Breast epithelium (tissue), 4 donors: ENCODE results near the gene NPTXR. TPM values are rescaled to one million over a fixed set of nuclear protein-coding genes. Genes with fewer than 3 reads are reported as not detected.

ENCODE experiments used
- DNase-seq, 2 donors: peaks; one replicate each; pipeline ENCODE4 v3.0.0-alpha.2; 2019; ENCODE audit warnings: low spot score in 2 of 2
- H3K27ac ChIP-seq, 2 donors: fragments of 200-600 bp; sonication (generic) in 1 of 2; one replicate each; pipeline ENCODE4 v1.5.1; 2016 to 2019; ENCODE audit warnings: mild to moderate bottlenecking in 1 of 2
- H3K27me3 ChIP-seq, 2 donors: fragments of 200-600 bp; sonication (generic) in 1 of 2; one replicate each; pipeline versions ENCODE4 v1.5.1 to v1.6.0; 2017 to 2019; ENCODE audit warnings: control low read depth in 1 of 2, mild to moderate bottlenecking in 1 of 2
- H3K36me3 ChIP-seq: fragments of 200-600 bp; one replicate; pipeline ENCODE4 v1.5.1; 2019
- H3K4me1 ChIP-seq, 2 donors: fragments of 200-600 bp; sonication (generic); one replicate each; pipeline ENCODE4 v1.5.1; 2016 to 2019; ENCODE audit warnings: control low read depth in 1 of 2
- H3K4me3 ChIP-seq, 3 donors: fragments of 200-600 bp; sonication (generic); 1 replicate in 2 of 3; 2 replicates in 1 of 3; pipeline ENCODE4 v1.5.1; 2016 to 2019; ENCODE audit warnings: mild to moderate bottlenecking in 3 of 3, moderate library complexity in 2 of 3
- H3K9me3 ChIP-seq, 2 donors: fragments of 200-600 bp; sonication (generic) in 1 of 2; one replicate each; pipeline ENCODE4 v1.5.1; 2016 to 2019; ENCODE audit warnings: control low read depth in 1 of 2
- CTCF ChIP-seq, 3 donors: fragments of 450-650 bp; IDR thresholded peaks; one replicate each; pipeline ENCODE4 v1.5.1; 2016 to 2017; ENCODE audit warnings: antibody characterized with exemption in 3 of 3, mild to moderate bottlenecking in 3 of 3, moderate library complexity in 3 of 3
- POLR2A ChIP-seq: fragments of 450-650 bp; IDR thresholded peaks from one replicate; pipeline ENCODE4 v1.6.1; 2016; ENCODE audit warnings: antibody characterized with exemption, mild to moderate bottlenecking, moderate library complexity
- POLR2AphosphoS5 ChIP-seq, 3 donors: sonication (generic); formaldehyde crosslinking; IDR thresholded peaks; one replicate each; pipeline ENCODE4 v1.6.1; 2017; ENCODE audit warnings: antibody characterized with exemption in 3 of 3
- intact Hi-C: fragments of 100-400 bp; cut with DNase I; formaldehyde crosslinking; loops from one replicate; pipeline ENCODE4 v1.15.1; 2023; ENCODE audit warnings: low total_unique reads
- total RNA-seq, 3 donors: library from RNA; depleted of rRNA; stranded (reverse); fragments of >200 nt; gene quantifications; one replicate each; pipeline ENCODE4 v1.1.0, GENCODE V29; 2016

The NPTXR gene
- total RNA-seq, 3 donors from 2014 or later, result 3.7 to 4.6 (median 4.5) TPM

- no peaks in the 10 kb centered on the region for H3K27me3 ChIP-seq
- DNase-seq, result no peak
- TF ChIP-seq POLR2A, result no peak
- TF ChIP-seq POLR2AphosphoS5 (IDR thresholded peaks at IDR 0.05), result no peak
- no peak for TF ChIP-seq CTCF (IDR thresholded peaks at IDR 0.05)
- H3K4me3 ChIP-seq, result no peak overlapping the region
- peaks cover 3 to 8% of the 10 kb centered on the region in 2 donors for H3K4me1 ChIP-seq
- intact Hi-C loops, result no loop called here
- no peak overlapping the region for H3K27ac ChIP-seq
- H3K36me3 ChIP-seq, result no peaks in the 10 kb centered on the region
- H3K9me3 ChIP-seq, result no peaks in the 10 kb centered on the region
These were observed 1.3 kb upstream of the NPTXR start for GRCh38 chr22:38845004-38845740.

- no peak for DNase-seq
- intact Hi-C loops, result no loop called here
- H3K27me3 ChIP-seq, result no peaks in the 10 kb centered on the region
These were observed 631 bp upstream of the NPTXR start for GRCh38 chr22:38844315-38845003.

DNA sequence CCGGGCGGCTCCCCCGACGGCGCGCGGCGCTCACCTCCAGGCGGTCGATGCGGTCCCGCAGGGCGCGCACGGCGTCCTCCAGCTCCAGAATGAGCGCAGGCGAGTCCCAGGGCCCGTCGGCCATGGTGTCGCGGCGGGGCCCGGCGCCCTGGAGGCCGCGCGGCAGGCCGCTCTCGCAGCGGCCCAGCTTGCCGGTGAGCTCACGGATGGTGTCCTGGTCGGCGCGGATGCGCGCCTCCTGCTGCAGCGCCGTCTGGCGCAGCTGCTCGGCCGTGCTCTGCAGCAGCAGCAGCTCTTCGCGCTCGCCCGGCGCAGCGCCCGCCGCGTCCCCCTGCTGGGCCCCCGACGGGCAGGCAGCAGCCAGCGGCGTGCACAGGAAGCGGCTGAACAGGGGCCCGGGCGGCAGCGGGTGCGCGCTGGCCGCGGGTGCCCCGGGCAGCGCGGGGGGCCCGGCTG is 599 bp downstream of the NPTXR start:
- Histone ChIP-seq H3K27ac (peak overlapping the region in 1 of 2 donors; percentile 52), H3K36me3 (no peaks in the 10 kb centered on the region), H3K27me3 (no peaks in the 10 kb centered on the region), H3K4me1 (peaks cover 3 to 8% of the 10 kb centered on the region in 2 donors), H3K4me3 (peak overlapping the region; percentile 27 to 67 (median 58)), H3K9me3 (no peaks in the 10 kb centered on the region)
- intact Hi-C loops, result no loop called here
- no peak for DNase-seq
- TF ChIP-seq POLR2AphosphoS5 (IDR thresholded peaks at IDR 0.05) (no peak), POLR2A (no peak), CTCF (IDR thresholded peaks at IDR 0.05) (peak in 1 of 3 donors; percentile 34)

More at GRCh38 chr22:38844315-38845003, 631 bp upstream of the NPTXR start:
- no peaks in the 10 kb centered on the region for H3K9me3 ChIP-seq
- peak overlapping the region in 1 of 2 donors; percentile 52 for H3K27ac ChIP-seq
- no peak for TF ChIP-seq CTCF (IDR thresholded peaks at IDR 0.05)
- no peak for TF ChIP-seq POLR2AphosphoS5 (IDR thresholded peaks at IDR 0.05)
- TF ChIP-seq POLR2A, result no peak
- H3K4me3 ChIP-seq, result peak overlapping the region in 2 of 3 donors; percentile 58 to 67
- H3K4me1 ChIP-seq, result peaks cover 3 to 8% of the 10 kb centered on the region in 2 donors
- no peaks in the 10 kb centered on the region for H3K36me3 ChIP-seq

DNA sequence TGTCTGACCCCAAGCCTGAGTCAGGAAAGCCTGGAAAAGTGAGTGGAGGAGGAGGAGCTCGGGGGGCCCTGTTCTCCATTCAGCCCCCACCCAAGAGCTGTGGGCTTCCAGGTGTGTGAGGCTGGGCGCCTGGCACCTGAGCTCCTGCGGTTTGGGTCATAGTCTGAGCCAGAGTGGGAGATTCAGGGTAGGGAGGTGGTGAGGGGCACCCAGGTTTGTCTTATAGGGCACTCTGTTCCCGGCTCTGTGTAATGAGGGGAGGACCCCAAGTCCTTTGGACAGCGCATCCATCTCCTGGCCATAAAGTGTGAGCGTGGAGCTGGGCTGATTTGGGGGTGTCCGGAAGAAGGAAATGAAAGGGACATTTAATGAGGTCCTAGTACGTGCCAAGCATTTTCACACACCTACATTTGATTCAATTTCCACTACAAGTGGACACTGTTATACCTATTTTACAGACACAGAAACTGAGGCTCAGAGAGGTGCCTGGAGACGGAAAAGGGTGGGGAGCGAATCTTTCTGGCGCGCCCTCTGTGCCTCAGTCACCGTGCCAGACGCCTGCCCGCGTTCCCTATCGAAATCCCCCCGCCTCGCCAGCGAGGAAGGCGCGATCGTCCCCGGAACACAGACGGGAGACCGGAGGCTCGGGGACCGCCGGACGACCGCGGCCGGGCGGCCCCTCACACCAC is 1.2 kb downstream of the NPTXR start:
- peaks cover 3 to 8% of the 10 kb centered on the region in 2 donors for H3K4me1 ChIP-seq
- peak overlapping the region; percentile 27 to 67 (median 58) for H3K4me3 ChIP-seq
- no peaks in the 10 kb centered on the region for H3K9me3 ChIP-seq
- no peaks in the 10 kb centered on the region for H3K36me3 ChIP-seq
- TF ChIP-seq POLR2AphosphoS5 (IDR thresholded peaks at IDR 0.05), result no peak
- TF ChIP-seq CTCF (IDR thresholded peaks at IDR 0.05), result no peak
- TF ChIP-seq POLR2A, result no peak
- H3K27ac ChIP-seq, result peak overlapping the region in 1 of 2 donors; percentile 52
- H3K27me3 ChIP-seq, result no peaks in the 10 kb centered on the region
- intact Hi-C loops, result no loop called here
- no peak for DNase-seq
